H1 (cell line): Measurements from ENCODE around the gene NR1H2. TPM values are rescaled to one million over a fixed set of nuclear protein-coding genes. Genes with fewer than 3 reads are reported as not detected.

Source experiments
- ATF3 ChIP-seq: IDR thresholded peaks from 2 replicates; pipeline ENCODE4 v1.6.1; 2011; ENCODE audit warnings: low read depth, mild to moderate bottlenecking, low read length; ENCODE audit not compliant: insufficient read depth
- BACH1 ChIP-seq: IDR thresholded peaks from 2 replicates; pipeline ENCODE4 v1.6.1; 2012; ENCODE audit warnings: low read length, improper control_type of control experiment
- CEBPB ChIP-seq: IDR thresholded peaks from 2 replicates; pipeline ENCODE4 v1.6.1; 2012; ENCODE audit warnings: low read depth, low read length
- CHD1 ChIP-seq: IDR thresholded peaks from 2 replicates; pipeline ENCODE4 v1.6.1; 2012; ENCODE audit warnings: low read depth, low read length, improper control_type of control experiment
- CREB1 ChIP-seq: IDR thresholded peaks from 2 replicates; pipeline ENCODE4 v1.6.1; 2012; ENCODE audit warnings: inconsistent platforms
- EP300 ChIP-seq, 2 experiments: IDR thresholded peaks; 1 replicate in 1 of 2; 2 replicates in 1 of 2; pipeline ENCODE4 v1.6.1; 2011 to 2012; ENCODE audit warnings: low read depth in 2 of 2, low read length in 2 of 2, mild to moderate bottlenecking in 2 of 2, borderline replicate concordance in 1 of 2, inconsistent platforms in 1 of 2, moderate library complexity in 1 of 2
- GTF2F1 ChIP-seq: IDR thresholded peaks from 2 replicates; pipeline ENCODE4 v1.6.1; 2012; ENCODE audit warnings: low read depth, low read length, improper control_type of control experiment, borderline replicate concordance
- KDM1A ChIP-seq: fragments of 200-600, 300-600 bp; sonication (generic); IDR thresholded peaks from 2 replicates; pipeline ENCODE4 v1.7.1; 2016; ENCODE audit warnings: mild to moderate bottlenecking, low read length, borderline replicate concordance
- KDM4A ChIP-seq: IDR thresholded peaks from one replicate; pipeline ENCODE4 v1.7.1; 2012; ENCODE audit warnings: low read depth, mild to moderate bottlenecking, moderate library complexity, low read length, inconsistent platforms; ENCODE audit not compliant: severe bottlenecking
- KDM5A ChIP-seq: fragments of 200-600 bp; IDR thresholded peaks from 2 replicates; pipeline ENCODE4 v1.7.1; 2012; ENCODE audit warnings: mild to moderate bottlenecking, low read length, inconsistent platforms, mixed read lengths
- MAX ChIP-seq: IDR thresholded peaks from 2 replicates; pipeline ENCODE4 v1.6.1; 2012; ENCODE audit warnings: inconsistent platforms
- POLR2A ChIP-seq, 2 experiments: IDR thresholded peaks; 1 replicate in 1 of 2; 2 replicates in 1 of 2; pipeline ENCODE4 v1.6.1; 2011; ENCODE audit warnings: low read depth in 2 of 2, low read length in 2 of 2, mild to moderate bottlenecking in 2 of 2; ENCODE audit errors: control extremely low read depth in 1 of 2
- POLR2AphosphoS5 ChIP-seq: IDR thresholded peaks from 2 replicates; pipeline ENCODE4 v1.6.1; 2011; ENCODE audit warnings: low read depth, low read length
- RBBP5 ChIP-seq: IDR thresholded peaks from 2 replicates; pipeline ENCODE4 v1.7.1; 2012; ENCODE audit warnings: low read depth, mild to moderate bottlenecking, inconsistent platforms, low read length, moderate library complexity, borderline replicate concordance
- RFX5 ChIP-seq: IDR thresholded peaks from 2 replicates; pipeline ENCODE4 v1.6.1; 2011; ENCODE audit warnings: low read depth, low read length, improper control_type of control experiment, borderline replicate concordance
- RNF2 ChIP-seq: fragments of 200-900, 300-1000 bp; sonication (generic); IDR thresholded peaks from 2 replicates; pipeline ENCODE4 v1.7.1; 2016; ENCODE audit warnings: borderline replicate concordance, low read depth, mild to moderate bottlenecking, antibody characterized with exemption, low read length; ENCODE audit not compliant: poor library complexity, severe bottlenecking; ENCODE audit errors: missing control alignments
- TAF1 ChIP-seq: IDR thresholded peaks from 2 replicates; pipeline ENCODE4 v1.6.1; 2011; ENCODE audit warnings: mild to moderate bottlenecking, low read depth, low read length
- TAF7 ChIP-seq: optimal IDR thresholded peaks from 2 replicates; pipeline ENCODE3; 2011; ENCODE audit warnings: low read depth, mild to moderate bottlenecking, inconsistent platforms, low read length, moderate library complexity, borderline replicate concordance
- TCF12 ChIP-seq: IDR thresholded peaks from 2 replicates; pipeline ENCODE4 v1.6.1; 2011; ENCODE audit warnings: low read depth, mild to moderate bottlenecking, low read length
- polyA plus RNA-seq, 7 experiments: library from polyadenylated mRNA; depleted of rRNA in 3 of 7; stranded (reverse) in 5 of 7; unstranded in 2 of 7; fragments of >200 nt in 5 of 7; fragments of 200-250 nt in 2 of 7; gene quantifications; 1 replicate in 5 of 7; 2 replicates in 1 of 7; 4 replicates in 1 of 7; pipeline versions ENCODE4 v1.2.1 to v1.2.3, GENCODE V29; 2011 to 2013; ENCODE audit warnings: missing spikeins in 2 of 7, mixed read lengths in 2 of 7
- total RNA-seq: library from RNA; stranded (reverse); fragmentation: NEBNext Ultra II Directional; extraction: Animal tissue kit (Norgen Biotek cat#: 25700); gene quantifications from 2 replicates; pipeline ENCODE4 v1.2.1, GENCODE V29; 2021

Gene NR1H2
- total and polyA plus RNA-seq, 2 of the 8 experiments (the other 6 are each of a cell fraction or from before 2014, with no cell fraction given), result 40.3 to 47.5 TPM

GRCh38 chr19:50427997-50428425, 51.8 kb downstream of the NR1H2 start (continued):
- TF ChIP-seq EP300 (IDR thresholded peaks at IDR 0.05; ENCODE audit: borderline replicate concordance in 1 of 2, low read depth in 2 of 2, low read length in 2 of 2) (no peak), ATF3 (no peak), KDM5A (no peak), RNF2 (no peak), KDM1A (no peak), CEBPB (no peak), BACH1 (no peak), RBBP5 (peak; percentile 67), KDM4A (peak; percentile 32), RFX5 (no peak; the same call in 1 of the 2 replicates), CREB1 (0 out of 2 replicates have a peak, but pooled peaks have one; percentile 10), POLR2A (IDR thresholded peaks at IDR 0.05; ENCODE audit: control extremely low read depth in 1 of 2, low read depth in 2 of 2, low read length in 2 of 2) (no peak), POLR2AphosphoS5 (0 out of 2 replicates have a peak, but pooled peaks have one; percentile 27), GTF2F1 (no peak), TAF7 (no peak), TCF12 (no peak), TAF1 (peak; percentile 43; the same call in 1 of the 2 replicates), MAX (peak; percentile 53), CHD1 (no peak)
